Right lobe of liver (tissue), 6 donors: ENCODE results near the gene FNDC3A. TPM values are rescaled to one million over a fixed set of nuclear protein-coding genes. Genes with fewer than 3 reads are reported as not detected.
"Not testable (repeated sequence)": the region's sequence is repeated elsewhere in the genome, so short reads cannot be mapped to it uniquely, and the experiment has no call there.

Experiments used
- ATAC-seq, 4 donors: fragments of 200-7000 bp; cut with Tn5 transposase; one replicate each; pipeline ENCODE4 v1.9.1; 2020; ENCODE audit warnings: mild to moderate bottlenecking in 4 of 4, moderate library complexity in 4 of 4
- DNase-seq, 3 donors: peaks; one replicate each; pipeline ENCODE4 v3.0.0-alpha.2; 2020
- H3K27ac ChIP-seq, 3 donors: fragments of 200-600 bp; one replicate each; pipeline ENCODE4 v1.8.0; 2022
- H3K27me3 ChIP-seq, 2 donors: fragments of 200-600 bp; one replicate each; pipeline ENCODE4 v1.8.0; 2022
- H3K36me3 ChIP-seq, 4 donors: fragments of 200-600 bp; sonication (generic) in 1 of 4; one replicate each; pipeline versions ENCODE4 v1.5.1 to v1.8.0; 2017 to 2022; ENCODE audit warnings: control low read depth in 1 of 4
- H3K4me1 ChIP-seq, 4 donors: fragments of 200-600 bp; sonication (generic) in 1 of 4; one replicate each; pipeline versions ENCODE4 v1.5.1 to v1.8.0; 2017 to 2022; ENCODE audit warnings: control low read depth in 1 of 4
- H3K4me3 ChIP-seq, 3 donors: fragments of 200-600 bp; one replicate each; pipeline ENCODE4 v1.8.0; 2022
- H3K9me3 ChIP-seq, 4 donors: fragments of 200-600 bp; sonication (generic) in 1 of 4; one replicate each; pipeline versions ENCODE4 v1.5.1 to v1.8.0; 2017 to 2022; ENCODE audit warnings: control low read depth in 1 of 4
- CTCF ChIP-seq, 4 donors: fragments of 200-600 bp in 3 of 4; fragments of 450-650 bp in 1 of 4; IDR thresholded peaks; one replicate each; pipeline versions ENCODE4 v1.5.1 to v1.8.0; 2016 to 2022; ENCODE audit warnings: antibody characterized with exemption in 4 of 4, mild to moderate bottlenecking in 2 of 4
- POLR2A ChIP-seq: fragments of 450-650 bp; IDR thresholded peaks from one replicate; pipeline ENCODE4 v1.6.1; 2017; ENCODE audit warnings: antibody characterized with exemption, mild to moderate bottlenecking
- WGBS: methylation state at CpG from one replicate; pipeline ENCODE4 v1.1.6; 2018; ENCODE audit warnings: low coverage, low lambda C conversion rate; ENCODE audit not compliant: insufficient coverage; ENCODE audit errors: missing lambda C conversion rate; 5-methylcytosine and 5-hydroxymethylcytosine counted together
- intact Hi-C, 2 donors: fragments of 100-400 bp; cut with DNase I; formaldehyde crosslinking; loops; one replicate each; pipeline versions ENCODE4 v1.11.2 to v1.14.1; 2022
- total RNA-seq, 6 experiments: library from RNA; depleted of rRNA in 2 of 6; stranded (reverse); fragments of >200 nt in 2 of 6; fragmentation: NEBNext Ultra II Directional in 3 of 6; extraction: Animal tissue kit (Norgen Biotek cat#: 25700) in 3 of 6; gene quantifications; one replicate each; pipeline versions ENCODE4 v1.1.0 to v1.2.4, GENCODE V29; 2016 to 2023
- donor health status: DM: no; HTN: yes; CAD: no.
- donor health status: DM: no; HTN: no; CAD: no.
- donor health status: DM: no; HTN: no; CAD: no.
- donor health status: DM: no; HTN: yes; CAD: no.
- donor health status: DM: no; HTN: yes; CAD: no.

The FNDC3A gene
- total RNA-seq, 6 experiments from 2014 or later = 43.4 to 53.2 (median 47.9) TPM

GRCh38 chr13:49140910-49141611, 165.3 kb downstream of the FNDC3A start:
- H3K4me1 ChIP-seq = peaks cover 0 to 4% (median 0%) of the 10 kb centered on the region in 4 donors
- ATAC-seq = peak; percentile 28 to 50 (median 42)
- no peak overlapping the region for H3K4me3 ChIP-seq

GRCh38 chr13:49146950-49147355, 171.2 kb downstream of the FNDC3A start:
- ATAC-seq = peak; percentile 70 to 92 (median 80)
- H3K36me3 ChIP-seq = peaks cover 0 to 23% (median 4%) of the 10 kb centered on the region in 4 donors

More at GRCh38 chr13:49140910-49141611, 165.3 kb downstream of the FNDC3A start:
- H3K27me3 ChIP-seq = no peaks in the 10 kb centered on the region
- H3K9me3 ChIP-seq = no peaks in the 10 kb centered on the region
- no peak for TF ChIP-seq CTCF (IDR thresholded peaks at IDR 0.05)
- TF ChIP-seq POLR2A = no peak
- H3K27ac ChIP-seq = no peak overlapping the region
- no peak for DNase-seq
- intact Hi-C loops = no loop called here
- H3K36me3 ChIP-seq = peaks cover 0 to 45% (median 13%) of the 10 kb centered on the region in 4 donors

GRCh38 chr13:49148405-49148804, 172.7 kb downstream of the FNDC3A start:
- WGBS = 94% methylated on average over 1 of the region's 1 CpG
- ATAC-seq (no peak), DNase-seq (no peak)
- H3K27ac ChIP-seq = no peak overlapping the region
- H3K9me3 ChIP-seq = no peaks in the 10 kb centered on the region
- no peak for TF ChIP-seq CTCF (IDR thresholded peaks at IDR 0.05)
- no peak for TF ChIP-seq POLR2A
- H3K27me3 ChIP-seq = no peaks in the 10 kb centered on the region
- no peak overlapping the region for H3K4me3 ChIP-seq
- intact Hi-C loops = no loop called here
- peaks cover 0 to 4% (median 0%) of the 10 kb centered on the region in 4 donors for H3K4me1 ChIP-seq
- peaks cover 0 to 12% (median 4%) of the 10 kb centered on the region in 4 donors for H3K36me3 ChIP-seq

More at GRCh38 chr13:49146950-49147355, 171.2 kb downstream of the FNDC3A start:
- peak overlapping the region; percentile 5 to 35 (median 34) for H3K27ac ChIP-seq
- no peak for DNase-seq
- intact Hi-C loops = no loop called here
- 22% methylated on average over 2 of the region's 2 CpGs for WGBS
- no peaks in the 10 kb centered on the region for H3K9me3 ChIP-seq
- no peaks in the 10 kb centered on the region for H3K27me3 ChIP-seq
- TF ChIP-seq CTCF (IDR thresholded peaks at IDR 0.05) = no peak
- TF ChIP-seq POLR2A = no peak
- peak overlapping the region in 1 of 3 donors; percentile 5 for H3K4me3 ChIP-seq
- H3K4me1 ChIP-seq = peaks cover 0 to 4% (median 0%) of the 10 kb centered on the region in 4 donors

GRCh38 chr13:49157955-49158584, 182.4 kb downstream of the FNDC3A start:
- H3K4me1 ChIP-seq, DNase-seq, ATAC-seq, H3K9me3 ChIP-seq, H3K36me3 ChIP-seq, H3K27ac ChIP-seq, intact Hi-C loops, H3K27me3 ChIP-seq, H3K4me3 ChIP-seq: not testable (repeated sequence)
- 100% methylated on average over 15 of the region's 35 CpGs for WGBS

GRCh38 chr13:49163162-49163561, 187.4 kb downstream of the FNDC3A start:
- intact Hi-C loops, DNase-seq, H3K4me1 ChIP-seq, H3K27ac ChIP-seq, H3K27me3 ChIP-seq, H3K9me3 ChIP-seq, ATAC-seq, H3K4me3 ChIP-seq: not testable (repeated sequence)
- WGBS = 100% methylated on average over 1 of the region's 8 CpGs
- H3K36me3 ChIP-seq = peaks cover 0 to 34% (median 7%) of the 10 kb centered on the region in 4 donors
